ENCODE data around the gene DENND2C. TPM values are rescaled to one million over a fixed set of nuclear protein-coding genes. Genes with fewer than 3 reads are reported as not detected.

The DENND2C gene
- total RNA-seq, 1 experiment from 2014 or later = 3.6 TPM

GRCh38 chr1:114545796-114546195 lies 124.1 kb downstream of the DENND2C start:
- no peaks in the 10 kb centered on the region for H3K79me1 ChIP-seq (ENCODE audit: insufficient read depth, low read depth, low read length, poor library complexity, severe bottlenecking)
- Mint-ChIP-seq H3K27me3 (ENCODE audit: low read depth) (peaks cover 2% of the 10 kb centered on the region; the same call in 1 of the 2 replicates), H3K9me3 (no peaks in the 10 kb centered on the region), H3K4me3 (no peak overlapping the region), H3K36me3 (ENCODE audit: insufficient read depth in 1 of 3, low read depth in 3 of 3) (no peaks in the 10 kb centered on the region), H3K4me1 (peaks cover 0 to 2% of the 10 kb centered on the region in 2 experiments; a peak in 1 of 4 replicates), H3K27ac (no peak overlapping the region)
- no peaks in the 10 kb centered on the region for H3K27me3 ChIP-seq (ENCODE audit: insufficient read depth, low read length)
- no peak overlapping the region for H2BK15ac ChIP-seq (ENCODE audit: low read depth, low read length)
- no peak overlapping the region for H2BK20ac ChIP-seq (ENCODE audit: low read depth, low read length, poor library complexity, severe bottlenecking)
- H3K23ac ChIP-seq (ENCODE audit: insufficient read length, low read depth, low read length) = no peak overlapping the region
- no peaks in the 10 kb centered on the region for H3K9me3 ChIP-seq (ENCODE audit: control insufficient read depth, low read depth, low read length)
- no peak overlapping the region for H2AK5ac ChIP-seq (ENCODE audit: insufficient read length, low read length)
- H2BK120ac ChIP-seq (ENCODE audit: low read depth, low read length, poor library complexity, severe bottlenecking) = no peak overlapping the region
- no peak for TF ChIP-seq CTCF (conservative IDR thresholded peaks at IDR 0.05)
- no peak overlapping the region for H3T11ph ChIP-seq (ENCODE audit: low read length)
- no peak overlapping the region for H4K91ac ChIP-seq (ENCODE audit: insufficient read length, low read depth, low read length)
- H3K27ac ChIP-seq (ENCODE audit: insufficient read length, low read depth, low read length) = no peak overlapping the region
- H2AFZ ChIP-seq (ENCODE audit: low read length) = no peak overlapping the region
- H3K56ac ChIP-seq (ENCODE audit: insufficient read length, low read depth, low read length) = no peak overlapping the region
- no peaks in the 10 kb centered on the region for H3K79me2 ChIP-seq (ENCODE audit: insufficient read depth, low read length)
- H3K23me2 ChIP-seq (ENCODE audit: insufficient read length, low read depth, low read length, poor library complexity, severe bottlenecking) = no peaks in the 10 kb centered on the region
- no peak overlapping the region for H4K5ac ChIP-seq (ENCODE audit: insufficient read length, low read depth, low read length)
- no peak overlapping the region for H3K4ac ChIP-seq (ENCODE audit: low read depth, low read length)
- DNase-seq = no peak
- no peaks in the 10 kb centered on the region for H4K20me1 ChIP-seq (ENCODE audit: control insufficient read depth, insufficient read depth, insufficient read length)
- no peak overlapping the region for H2BK12ac ChIP-seq (ENCODE audit: insufficient read length, low read depth, low read length)
- no peak overlapping the region for H3K18ac ChIP-seq (ENCODE audit: insufficient read length, low read depth, low read length)
- no peak overlapping the region for H2BK5ac ChIP-seq (ENCODE audit: insufficient read length, low read length)
- H4K8ac ChIP-seq (replicated peaks; ENCODE audit: insufficient read length, low read depth, low read length) = no peak overlapping the region
- H3K4me1 ChIP-seq (ENCODE audit: insufficient read depth, low read length) = no peaks in the 10 kb centered on the region
- WGBS (ENCODE audit: extremely low coverage, insufficient read length, low lambda C conversion rate) = no CpG with 5 or more reads among the region's 2 CpGs
- H3K4me2 ChIP-seq (ENCODE audit: insufficient read depth, insufficient read length, low read length) = no peak overlapping the region
- H3K14ac ChIP-seq (ENCODE audit: insufficient read depth, low read length) = no peak overlapping the region
- no peak overlapping the region for H3K9ac ChIP-seq (ENCODE audit: extremely low read depth, insufficient read length, low read length)
